Lower leg skin (tissue), 3 donors: Measurements from ENCODE around the gene STX10.

ENCODE experiments used
- POLR2A ChIP-seq, 2 donors: fragments of 450-650 bp; IDR thresholded peaks; one replicate each; pipeline ENCODE4 v1.6.1; 2016 to 2017; ENCODE audit warnings: antibody characterized with exemption in 2 of 2, mild to moderate bottlenecking in 1 of 2, moderate library complexity in 1 of 2
- TF ChIP-seq, protein P1 (sequence below), 3 donors: fragments of 450-650 bp; IDR thresholded peaks; one replicate each; pipeline ENCODE4 v1.5.1; 2016; ENCODE audit warnings: antibody characterized with exemption in 3 of 3, mild to moderate bottlenecking in 3 of 3, moderate library complexity in 2 of 3

DNA sequence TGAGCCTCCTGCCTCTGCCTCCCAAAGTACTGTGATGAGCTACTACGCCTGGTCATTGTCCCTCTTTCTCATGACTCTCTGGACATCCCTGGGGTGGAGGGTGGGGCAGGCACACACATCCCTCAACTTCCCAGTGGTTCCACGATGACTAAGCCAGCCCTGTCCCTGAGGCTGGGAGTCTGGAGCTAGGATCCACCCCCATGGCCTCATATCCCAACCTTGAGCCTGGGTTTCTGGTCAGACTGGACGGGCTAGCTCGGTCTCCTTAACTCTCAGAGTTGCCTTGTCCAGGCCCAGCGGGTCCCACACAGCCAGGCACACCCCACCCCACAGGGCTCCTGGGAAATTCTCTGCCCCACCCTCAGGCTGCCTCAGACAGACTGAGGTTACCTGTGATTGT, 19.6 kb upstream of the STX10 start:
- no peak for TF ChIP-seq POLR2A (IDR thresholded peaks at IDR 0.05)
- TF ChIP-seq, protein P1, sequence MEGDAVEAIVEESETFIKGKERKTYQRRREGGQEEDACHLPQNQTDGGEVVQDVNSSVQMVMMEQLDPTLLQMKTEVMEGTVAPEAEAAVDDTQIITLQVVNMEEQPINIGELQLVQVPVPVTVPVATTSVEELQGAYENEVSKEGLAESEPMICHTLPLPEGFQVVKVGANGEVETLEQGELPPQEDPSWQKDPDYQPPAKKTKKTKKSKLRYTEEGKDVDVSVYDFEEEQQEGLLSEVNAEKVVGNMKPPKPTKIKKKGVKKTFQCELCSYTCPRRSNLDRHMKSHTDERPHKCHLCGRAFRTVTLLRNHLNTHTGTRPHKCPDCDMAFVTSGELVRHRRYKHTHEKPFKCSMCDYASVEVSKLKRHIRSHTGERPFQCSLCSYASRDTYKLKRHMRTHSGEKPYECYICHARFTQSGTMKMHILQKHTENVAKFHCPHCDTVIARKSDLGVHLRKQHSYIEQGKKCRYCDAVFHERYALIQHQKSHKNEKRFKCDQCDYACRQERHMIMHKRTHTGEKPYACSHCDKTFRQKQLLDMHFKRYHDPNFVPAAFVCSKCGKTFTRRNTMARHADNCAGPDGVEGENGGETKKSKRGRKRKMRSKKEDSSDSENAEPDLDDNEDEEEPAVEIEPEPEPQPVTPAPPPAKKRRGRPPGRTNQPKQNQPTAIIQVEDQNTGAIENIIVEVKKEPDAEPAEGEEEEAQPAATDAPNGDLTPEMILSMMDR (IDR thresholded peaks at IDR 0.05), result no peak
